ENCODE measurements around the gene CDH6. TPM values are rescaled to one million over a fixed set of nuclear protein-coding genes. Genes with fewer than 3 reads are reported as not detected.

Gene CDH6
- 89.1 TPM for total RNA-seq

DNA sequence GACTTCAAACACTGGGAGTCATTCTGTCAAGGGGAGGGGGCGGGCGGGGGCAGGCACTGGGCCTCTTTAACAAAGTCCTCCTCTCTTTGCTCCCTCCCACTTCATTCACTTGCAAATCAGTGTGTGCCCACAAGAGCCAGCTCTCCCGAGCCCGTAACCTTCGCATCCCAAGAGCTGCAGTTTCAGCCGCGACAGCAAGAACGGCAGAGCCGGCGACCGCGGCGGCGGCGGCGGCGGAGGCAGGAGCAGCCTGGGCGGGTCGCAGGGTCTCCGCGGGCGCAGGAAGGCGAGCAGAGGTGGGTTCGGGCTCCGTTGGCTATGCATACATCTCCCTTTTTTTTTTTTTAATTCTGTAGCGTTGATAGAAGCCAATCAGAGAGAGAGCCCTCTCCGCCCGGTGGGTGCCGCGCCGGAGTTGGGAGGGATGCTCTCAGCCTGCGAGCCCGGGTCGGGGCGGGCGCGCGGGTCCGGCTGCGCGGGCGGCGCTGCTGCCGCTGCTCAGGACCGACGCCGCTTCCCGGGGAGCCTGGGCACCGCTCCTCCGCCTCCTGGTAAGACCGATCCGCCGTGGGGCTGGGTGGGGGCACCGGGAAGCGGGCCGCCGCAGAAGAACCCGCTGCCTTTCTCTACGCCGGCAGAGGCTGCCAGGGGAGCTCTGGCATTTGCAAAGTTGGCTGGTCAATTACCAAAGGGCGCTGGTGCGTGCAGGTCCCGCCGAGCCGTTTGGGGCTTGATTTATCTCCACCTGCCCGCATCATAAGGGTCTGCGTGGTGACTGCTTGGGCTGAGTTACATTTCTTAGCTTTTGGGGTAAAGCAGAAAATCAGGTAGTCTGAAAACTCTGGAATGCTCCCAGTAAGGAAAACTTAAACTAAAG lies at the start of gene CDH6:
Gene CDH6, plus strand, starts transcription at position 96 of the 877 bp plus-strand sequence. CDS start 73,788 bp downstream, outside the sequence.

